HCT116 (cell line): ENCODE results near the gene MRPL33. TPM values are rescaled to one million over a fixed set of nuclear protein-coding genes. Genes with fewer than 3 reads are reported as not detected.

Experiments
- ATAC-seq: fragments of 200-7000 bp; cut with Tn5 transposase; 2 replicates; pipeline ENCODE4 v1.9.1; 2020; ENCODE audit warnings: mild to moderate bottlenecking, moderate library complexity
- BruUV-seq: library from RNA; stranded (reverse); fragments of 400-500 nt; replicated peaks from 2 replicates; lab custom pipeline; 2021; lab: Mats Ljungman, UMichigan
- CTCF ChIA-PET: fragments of 300-600 bp; sonication (Branson Sonifier 250); formaldehyde crosslinking; loops from one replicate; lab custom pipeline; 2021; ENCODE audit warnings: antibody characterized with exemption; lab: Charles Lee
- POLR2A ChIA-PET: fragments of 300-600, 350-600 bp; sonication (Branson Sonifier 250); formaldehyde crosslinking; loops from one replicate; lab custom pipeline; 2021; ENCODE audit warnings: antibody characterized with exemption; lab: Charles Lee
- RAD21 ChIA-PET, 2 experiments: fragments of 300-600 bp; sonication (Branson Sonifier 250); formaldehyde crosslinking; loops; one replicate each; lab custom pipeline; 2023; ENCODE audit warnings: low total read pairs in 2 of 2; ENCODE audit not compliant: uncharacterized antibody in 2 of 2, unreplicated experiment in 2 of 2, low non-redundant PET in 1 of 2; lab: Charles Lee
- DNase-seq: peaks from one replicate; pipeline ENCODE4 v3.0.0-alpha.2; 2010; ENCODE audit warnings: low read depth, low spot score
- H2AFZ ChIP-seq: fragments of 200-600 bp; shearing (Covaris generic), sonication (generic); 2 replicates; pipeline ENCODE4 v1.6.1; 2017; ENCODE audit warnings: low read depth, mixed run types, mixed read lengths, antibody characterized with exemption, low read length; ENCODE audit not compliant: poor library complexity, severe bottlenecking
- H3K27ac ChIP-seq: 2 replicates; pipeline ENCODE4 v1.5.1; 2012; ENCODE audit warnings: low read depth, low read length
- H3K27me3 ChIP-seq: fragments of 200-600 bp; sonication (generic); 2 replicates; pipeline ENCODE4 v1.6.1; 2016; ENCODE audit warnings: mixed run types, low read length, mixed read lengths; ENCODE audit not compliant: insufficient read depth
- H3K36me3 ChIP-seq, 2 experiments: fragments of 200-500 bp in 1 of 2; fragments of 200-600 bp in 1 of 2; sonication (Bioruptor generic) in 1 of 2; sonication (generic) in 1 of 2; 2 replicates each; pipeline versions ENCODE4 v1.5.1 to v1.6.1; 2014 to 2016; ENCODE audit warnings: low read length in 2 of 2, inconsistent platforms in 1 of 2, mixed read lengths in 1 of 2, mixed run types in 1 of 2; ENCODE audit not compliant: insufficient read depth in 2 of 2, control insufficient read depth in 1 of 2
- H3K4me1 ChIP-seq, 2 experiments: fragments of 200-600 bp in 1 of 2; sonication (generic) in 1 of 2; 2 replicates each; pipeline versions ENCODE4 v1.5.1 to v1.6.1; 2012 to 2017; ENCODE audit warnings: low read length in 2 of 2, inconsistent platforms in 1 of 2, mild to moderate bottlenecking in 1 of 2, mixed read lengths in 1 of 2, mixed run types in 1 of 2, moderate library complexity in 1 of 2; ENCODE audit not compliant: insufficient read depth in 2 of 2, control insufficient read depth in 1 of 2
- H3K4me2 ChIP-seq: fragments of 200-600 bp; sonication (generic); 2 replicates; pipeline ENCODE4 v1.6.1; 2017; ENCODE audit warnings: mixed run types, low read length, mixed read lengths
- H3K4me3 ChIP-seq, 2 experiments: fragments of 200-600 bp in 1 of 2; sonication (generic) in 1 of 2; replicated peaks in 1 of 2; 2 replicates each; pipeline ENCODE4 v1.5.1; 2011 to 2016; ENCODE audit warnings: low read length in 2 of 2, control low read depth in 1 of 2, low read depth in 1 of 2, mild to moderate bottlenecking in 1 of 2, mixed read lengths in 1 of 2, mixed run types in 1 of 2
- H3K79me2 ChIP-seq: fragments of 200-600 bp; sonication (generic); 2 replicates; pipeline ENCODE4 v1.6.1; 2017; ENCODE audit warnings: mild to moderate bottlenecking, mixed run types, low read length, moderate library complexity, mixed read lengths; ENCODE audit not compliant: insufficient read depth
- H3K9ac ChIP-seq: fragments of 200-600 bp; sonication (generic); 2 replicates; pipeline ENCODE4 v1.6.1; 2016; ENCODE audit warnings: low read length, mixed read lengths
- H3K9me2 ChIP-seq: fragments of 200-600 bp; sonication (generic), shearing (Covaris generic); 2 replicates; pipeline ENCODE4 v1.6.1; 2017; ENCODE audit warnings: mixed run types, mild to moderate bottlenecking, moderate library complexity; ENCODE audit not compliant: insufficient read depth
- H3K9me3 ChIP-seq, 2 experiments: fragments of 200-500 bp in 1 of 2; fragments of 200-600 bp in 1 of 2; sonication (Bioruptor generic) in 1 of 2; sonication (generic) in 1 of 2; 2 replicates each; pipeline ENCODE4 v1.6.1; 2014 to 2017; ENCODE audit warnings: low read length in 2 of 2, mixed read lengths in 2 of 2, inconsistent platforms in 1 of 2, low read depth in 1 of 2, mild to moderate bottlenecking in 1 of 2, mixed run types in 1 of 2, moderate library complexity in 1 of 2; ENCODE audit not compliant: control insufficient read depth in 1 of 2, insufficient read depth in 1 of 2
- H4K20me1 ChIP-seq: fragments of 200-600 bp; sonication (generic), shearing (Covaris generic); 2 replicates; pipeline ENCODE4 v1.6.1; 2017; ENCODE audit warnings: mixed run types, mild to moderate bottlenecking, moderate library complexity; ENCODE audit not compliant: insufficient read depth
- ELF1 ChIP-seq: IDR thresholded peaks from 2 replicates; pipeline ENCODE4 v1.6.1; 2012; ENCODE audit warnings: low read depth, borderline replicate concordance
- EZH2 ChIP-seq: fragments of 200-600 bp; sonication (generic); IDR thresholded peaks from 2 replicates; pipeline ENCODE4 v1.6.1; 2017; ENCODE audit warnings: antibody characterized with exemption, mixed run types
- EZH2phosphoT487 ChIP-seq: fragments of 200-600 bp; IDR thresholded peaks from 2 replicates; pipeline ENCODE4 v1.6.1; 2018; ENCODE audit warnings: antibody characterized with exemption, borderline replicate concordance
- JUND ChIP-seq: IDR thresholded peaks from 2 replicates; pipeline ENCODE4 v1.6.1; 2012
- POLR2A ChIP-seq: IDR thresholded peaks from 2 replicates; pipeline ENCODE4 v1.7.0; 2011; ENCODE audit warnings: borderline replicate concordance; ENCODE audit not compliant: insufficient read depth, insufficient read length; ENCODE audit errors: extremely low read depth
- POLR2AphosphoS5 ChIP-seq: IDR thresholded peaks from 2 replicates; pipeline ENCODE4 v1.6.1; 2011; ENCODE audit warnings: mild to moderate bottlenecking, low read depth, low read length, moderate library complexity
- SP1 ChIP-seq: IDR thresholded peaks from 2 replicates; pipeline ENCODE4 v1.6.1; 2012; ENCODE audit warnings: low read depth
- SRF ChIP-seq: IDR thresholded peaks from 2 replicates; pipeline ENCODE4 v1.6.1; 2012; ENCODE audit warnings: low read depth
- TCF7L2 ChIP-seq: IDR thresholded peaks from 2 replicates; pipeline ENCODE4 v1.7.0; 2011; ENCODE audit warnings: borderline replicate concordance, inconsistent platforms; ENCODE audit not compliant: insufficient read depth, insufficient read length; ENCODE audit errors: extremely low read depth
- ZFX ChIP-seq: fragments of 450-650 bp; IDR thresholded peaks from 2 replicates; pipeline ENCODE4 v1.6.1; 2017
- ZNF274 ChIP-seq: fragments of 200-500 bp; sonication (Bioruptor generic); IDR thresholded peaks from 2 replicates; pipeline ENCODE4 v1.6.1; 2014; ENCODE audit warnings: mild to moderate bottlenecking, low read depth, low read length, inconsistent platforms
- intact Hi-C: fragments of 100-400 bp; cut with micrococcal nuclease; formaldehyde crosslinking; loops from 2 replicates; pipeline ENCODE4 v1.10.0; 2022
- total RNA-seq: library from RNA; stranded (reverse); gene quantifications from one replicate; pipeline ENCODE4 v1.2.1, GENCODE V29; 2021; ENCODE audit not compliant: unreplicated experiment
- TF ChIP-seq, protein P1 (sequence below): IDR thresholded peaks from 2 replicates; pipeline ENCODE4 v1.6.1; 2012
- TF ChIP-seq, protein P2 (sequence below): IDR thresholded peaks from 2 replicates; pipeline ENCODE4 v1.6.1; 2011; ENCODE audit warnings: mild to moderate bottlenecking, low read length, moderate library complexity; ENCODE audit not compliant: insufficient replicate concordance; ENCODE audit errors: extremely low read depth
- TF ChIP-seq, protein P3 (sequence below): IDR thresholded peaks from 2 replicates; pipeline ENCODE4 v1.6.1; 2012; ENCODE audit warnings: low read depth

Gene MRPL33
- total RNA-seq, 1 experiment from 2014 or later, result 66.3 TPM

DNA sequence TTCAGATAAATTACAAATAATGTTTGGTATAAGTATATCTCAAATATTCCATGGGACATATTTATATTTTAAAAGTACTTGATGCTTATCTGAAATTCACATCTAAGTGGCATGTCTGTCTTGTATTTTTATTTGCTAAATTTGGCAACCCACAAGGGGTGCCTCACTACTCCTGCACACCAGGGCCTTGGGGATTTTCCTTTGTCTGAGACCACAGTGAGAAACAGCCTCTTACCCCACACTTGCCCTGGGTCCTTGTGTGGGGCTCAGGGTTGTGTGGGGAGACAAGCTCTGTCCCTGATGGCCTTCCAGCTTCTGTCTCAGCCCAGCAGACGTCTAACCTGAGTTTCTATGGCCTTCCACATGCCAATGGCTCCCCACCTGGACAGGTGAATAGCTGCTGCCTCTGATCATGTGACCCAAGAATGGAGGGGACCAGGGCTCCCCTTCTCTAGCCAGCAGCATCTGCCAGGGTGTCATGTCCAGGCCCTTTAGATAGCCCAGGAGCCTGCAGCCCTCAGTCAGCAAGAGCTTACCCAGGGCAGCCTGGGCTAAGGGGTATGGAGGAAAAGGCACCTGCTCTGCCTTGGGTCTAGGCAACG lies 49.5 kb upstream of the MRPL33 start:
- Histone ChIP-seq H3K27ac (peak overlapping the region; percentile 42; the same call in 1 of the 2 replicates), H3K9me2 (no peaks in the 10 kb centered on the region), H3K4me3 (peak overlapping the region in 1 of 2 experiments; percentile 41; a peak in 2 of 4 replicates), H3K79me2 (no peaks in the 10 kb centered on the region), H3K4me2 (peak overlapping the region; percentile 78), H3K36me3 (no peaks in the 10 kb centered on the region), H3K9ac (peak overlapping the region; percentile 20; the same call in 1 of the 2 replicates), H3K4me1 (peaks cover 32 to 62% of the 10 kb centered on the region in 2 experiments), H3K9me3 (no peaks in the 10 kb centered on the region), H4K20me1 (no peaks in the 10 kb centered on the region), H3K27me3 (no peaks in the 10 kb centered on the region), H2AFZ (peak overlapping the region; percentile 15)
- ChIA-PET CTCF (interaction anchor here (1.4 kb wide), 1 partner anchor 17 kb away, joined by 3 read pairs; no protein-coding TSS in a partner anchor), POLR2A (interaction anchor here (0.8 kb wide), 1 partner anchor 15 kb away, joined by 4 read pairs; no protein-coding TSS in a partner anchor), RAD21 (interaction anchor here in 1 of 2 experiments (1.5 kb wide), 1 partner anchor 32 kb away, joined by 8 read pairs; no protein-coding TSS in a partner anchor)
- intact Hi-C loops, result loop anchor here (2.0 kb wide), 1 partner anchor 31 kb away; no protein-coding TSS in a partner anchor
- DNase-seq (no peak), ATAC-seq (no peak)
- TF ChIP-seq SP1, result no peak
- no peak for TF ChIP-seq ZNF274
- TF ChIP-seq, protein P1, sequence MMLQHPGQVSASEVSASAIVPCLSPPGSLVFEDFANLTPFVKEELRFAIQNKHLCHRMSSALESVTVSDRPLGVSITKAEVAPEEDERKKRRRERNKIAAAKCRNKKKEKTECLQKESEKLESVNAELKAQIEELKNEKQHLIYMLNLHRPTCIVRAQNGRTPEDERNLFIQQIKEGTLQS, result no peak
- no peak for TF ChIP-seq SRF
- no peak for TF ChIP-seq ELF1
- no peak for TF ChIP-seq TCF7L2
- no peak for TF ChIP-seq ZFX
- no peak for TF ChIP-seq EZH2
- TF ChIP-seq POLR2AphosphoS5, result no peak
- no peak for TF ChIP-seq JUND
- TF ChIP-seq, protein P2, sequence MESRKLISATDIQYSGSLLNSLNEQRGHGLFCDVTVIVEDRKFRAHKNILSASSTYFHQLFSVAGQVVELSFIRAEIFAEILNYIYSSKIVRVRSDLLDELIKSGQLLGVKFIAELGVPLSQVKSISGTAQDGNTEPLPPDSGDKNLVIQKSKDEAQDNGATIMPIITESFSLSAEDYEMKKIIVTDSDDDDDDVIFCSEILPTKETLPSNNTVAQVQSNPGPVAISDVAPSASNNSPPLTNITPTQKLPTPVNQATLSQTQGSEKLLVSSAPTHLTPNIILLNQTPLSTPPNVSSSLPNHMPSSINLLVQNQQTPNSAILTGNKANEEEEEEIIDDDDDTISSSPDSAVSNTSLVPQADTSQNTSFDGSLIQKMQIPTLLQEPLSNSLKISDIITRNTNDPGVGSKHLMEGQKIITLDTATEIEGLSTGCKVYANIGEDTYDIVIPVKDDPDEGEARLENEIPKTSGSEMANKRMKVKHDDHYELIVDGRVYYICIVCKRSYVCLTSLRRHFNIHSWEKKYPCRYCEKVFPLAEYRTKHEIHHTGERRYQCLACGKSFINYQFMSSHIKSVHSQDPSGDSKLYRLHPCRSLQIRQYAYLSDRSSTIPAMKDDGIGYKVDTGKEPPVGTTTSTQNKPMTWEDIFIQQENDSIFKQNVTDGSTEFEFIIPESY, result no peak
- TF ChIP-seq EZH2phosphoT487, result no peak
- TF ChIP-seq POLR2A, result no peak
- TF ChIP-seq, protein P3, sequence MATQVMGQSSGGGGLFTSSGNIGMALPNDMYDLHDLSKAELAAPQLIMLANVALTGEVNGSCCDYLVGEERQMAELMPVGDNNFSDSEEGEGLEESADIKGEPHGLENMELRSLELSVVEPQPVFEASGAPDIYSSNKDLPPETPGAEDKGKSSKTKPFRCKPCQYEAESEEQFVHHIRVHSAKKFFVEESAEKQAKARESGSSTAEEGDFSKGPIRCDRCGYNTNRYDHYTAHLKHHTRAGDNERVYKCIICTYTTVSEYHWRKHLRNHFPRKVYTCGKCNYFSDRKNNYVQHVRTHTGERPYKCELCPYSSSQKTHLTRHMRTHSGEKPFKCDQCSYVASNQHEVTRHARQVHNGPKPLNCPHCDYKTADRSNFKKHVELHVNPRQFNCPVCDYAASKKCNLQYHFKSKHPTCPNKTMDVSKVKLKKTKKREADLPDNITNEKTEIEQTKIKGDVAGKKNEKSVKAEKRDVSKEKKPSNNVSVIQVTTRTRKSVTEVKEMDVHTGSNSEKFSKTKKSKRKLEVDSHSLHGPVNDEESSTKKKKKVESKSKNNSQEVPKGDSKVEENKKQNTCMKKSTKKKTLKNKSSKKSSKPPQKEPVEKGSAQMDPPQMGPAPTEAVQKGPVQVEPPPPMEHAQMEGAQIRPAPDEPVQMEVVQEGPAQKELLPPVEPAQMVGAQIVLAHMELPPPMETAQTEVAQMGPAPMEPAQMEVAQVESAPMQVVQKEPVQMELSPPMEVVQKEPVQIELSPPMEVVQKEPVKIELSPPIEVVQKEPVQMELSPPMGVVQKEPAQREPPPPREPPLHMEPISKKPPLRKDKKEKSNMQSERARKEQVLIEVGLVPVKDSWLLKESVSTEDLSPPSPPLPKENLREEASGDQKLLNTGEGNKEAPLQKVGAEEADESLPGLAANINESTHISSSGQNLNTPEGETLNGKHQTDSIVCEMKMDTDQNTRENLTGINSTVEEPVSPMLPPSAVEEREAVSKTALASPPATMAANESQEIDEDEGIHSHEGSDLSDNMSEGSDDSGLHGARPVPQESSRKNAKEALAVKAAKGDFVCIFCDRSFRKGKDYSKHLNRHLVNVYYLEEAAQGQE, result no peak
- no TSS peak for BruUV-seq
